ENCODE data around the gene NDUFB10.
A peak's percentile ranks its signal among the peaks of the same experiment; 100 is the strongest.
"Not testable (repeated sequence)": the region's sequence is repeated elsewhere in the genome, so short reads cannot be mapped to it uniquely, and the experiment has no call there.

The NDUFB10 gene

GRCh38 chr16:1926271-1926670 is 33.1 kb upstream of the NDUFB10 start:
- DNase-seq = no peak

- peak; percentile 34 for DNase-seq
Observed at GRCh38 chr16:1929105-1929504, 30.2 kb upstream of the NDUFB10 start.

- DNase-seq = peak; percentile 41
Observed at GRCh38 chr16:1929578-1930337, 29.6 kb upstream of the NDUFB10 start.

- DNase-seq = no peak
Observed at GRCh38 chr16:1930338-1930720, 29.0 kb upstream of the NDUFB10 start.

- no peak for DNase-seq
Observed at GRCh38 chr16:1932050-1933028, 27.0 kb upstream of the NDUFB10 start.

- no peak for DNase-seq
Observed at GRCh38 chr16:1933097-1933661, 26.2 kb upstream of the NDUFB10 start.

- no peak for DNase-seq
Observed at GRCh38 chr16:1936945-1937479, 22.3 kb upstream of the NDUFB10 start.

GRCh38 chr16:1938316-1938715 is 21.0 kb upstream of the NDUFB10 start:
- DNase-seq = no peak

GRCh38 chr16:1938910-1939309 is 20.4 kb upstream of the NDUFB10 start:
- DNase-seq = no peak

GRCh38 chr16:1939833-1940232 is 19.5 kb upstream of the NDUFB10 start:
- DNase-seq = not testable (repeated sequence)

GRCh38 chr16:1940273-1941161 is 18.8 kb upstream of the NDUFB10 start:
- DNase-seq = no peak

- no peak for DNase-seq
Observed at GRCh38 chr16:1941162-1942046, 17.9 kb upstream of the NDUFB10 start.

GRCh38 chr16:1942047-1942809 is 17.1 kb upstream of the NDUFB10 start:
- DNase-seq = no peak

- DNase-seq = peak; percentile 96
Observed at GRCh38 chr16:1942810-1943726, 16.3 kb upstream of the NDUFB10 start, which contains the start of gene MSRB1. TSS of gene MSRB1 (minus strand) at chr16:1943199. CDS start at chr16:1943156, 43 bp downstream.

- DNase-seq = no peak
Observed at GRCh38 chr16:1944612-1945199, 14.6 kb upstream of the NDUFB10 start.

- no peak for DNase-seq
Observed at GRCh38 chr16:1945559-1946391, 13.6 kb upstream of the NDUFB10 start.

- no peak for DNase-seq
Observed at GRCh38 chr16:1946495-1947368, 12.6 kb upstream of the NDUFB10 start.
